HFF-Myc (cell line): ENCODE results near the gene CXXC5.
A peak's percentile ranks its signal among the peaks of the same experiment; 100 is the strongest.

Experiments used
- DNase-seq: peaks from one replicate; pipeline ENCODE4 v3.0.0-alpha.2; 2011; ENCODE audit warnings: low read depth; ENCODE audit errors: extremely low read depth
- H3K4me3 ChIP-seq: replicated peaks from 2 replicates; pipeline ENCODE4 v1.5.1; 2011; ENCODE audit warnings: low read depth, mild to moderate bottlenecking, control low read depth, low read length
- CTCF ChIP-seq: IDR thresholded peaks from 2 replicates; pipeline ENCODE4 v1.5.1; 2012; ENCODE audit warnings: mild to moderate bottlenecking, low read depth, low read length, control low read depth; ENCODE audit errors: missing control alignments

Gene CXXC5

DNA sequence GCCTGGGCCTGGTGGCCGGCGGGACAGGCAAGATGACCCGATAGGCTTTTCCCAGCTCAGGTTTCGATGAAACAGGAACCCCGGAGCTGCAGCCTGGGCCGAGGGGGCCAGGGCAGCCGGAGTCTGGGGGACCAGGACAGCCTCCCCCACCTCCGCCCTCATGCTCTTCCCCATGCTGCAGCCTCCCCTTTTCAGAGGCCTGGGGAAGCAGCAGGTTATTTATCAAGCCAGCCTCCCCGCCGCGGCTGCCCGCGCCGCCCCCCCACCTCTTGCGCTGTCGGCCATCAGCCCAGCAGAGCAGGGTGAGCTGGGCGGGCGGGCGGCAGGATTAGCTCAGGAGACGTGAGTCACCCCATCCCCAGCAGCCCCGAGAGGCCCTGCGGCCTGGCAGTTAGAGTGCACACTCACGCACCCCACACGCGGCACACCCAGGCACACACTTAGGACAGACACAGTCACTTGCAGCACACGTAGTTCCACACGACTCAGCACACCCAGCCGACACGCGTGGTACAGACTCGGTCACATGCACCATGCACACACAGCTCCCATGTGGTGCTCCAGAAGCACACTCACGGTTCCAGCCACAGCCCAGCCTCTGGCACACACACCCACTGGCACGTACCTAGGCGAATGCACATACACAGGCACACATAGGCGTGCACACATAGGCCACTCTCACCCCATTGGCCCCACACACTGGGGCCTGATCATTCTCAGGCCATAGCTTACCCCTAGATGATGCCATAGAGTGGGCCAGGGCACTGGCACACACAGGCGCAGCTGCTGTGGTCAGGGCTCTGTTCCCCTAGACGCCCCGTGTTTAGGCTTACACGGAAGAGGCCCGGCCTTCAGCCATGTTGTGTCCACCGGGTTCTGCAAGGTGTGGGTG lies 13.0 kb downstream of the CXXC5 start:
- peak; percentile 77 for DNase-seq
- TF ChIP-seq CTCF, result no peak
- 0 out of 2 replicates have a peak overlapping the region, but pooled peaks have one; percentile 17 for H3K4me3 ChIP-seq

GRCh38 chr5:139662617-139663016 lies 14.5 kb downstream of the CXXC5 start:
- TF ChIP-seq CTCF, result no peak
- no peak overlapping the region for H3K4me3 ChIP-seq
- no peak for DNase-seq

DNA sequence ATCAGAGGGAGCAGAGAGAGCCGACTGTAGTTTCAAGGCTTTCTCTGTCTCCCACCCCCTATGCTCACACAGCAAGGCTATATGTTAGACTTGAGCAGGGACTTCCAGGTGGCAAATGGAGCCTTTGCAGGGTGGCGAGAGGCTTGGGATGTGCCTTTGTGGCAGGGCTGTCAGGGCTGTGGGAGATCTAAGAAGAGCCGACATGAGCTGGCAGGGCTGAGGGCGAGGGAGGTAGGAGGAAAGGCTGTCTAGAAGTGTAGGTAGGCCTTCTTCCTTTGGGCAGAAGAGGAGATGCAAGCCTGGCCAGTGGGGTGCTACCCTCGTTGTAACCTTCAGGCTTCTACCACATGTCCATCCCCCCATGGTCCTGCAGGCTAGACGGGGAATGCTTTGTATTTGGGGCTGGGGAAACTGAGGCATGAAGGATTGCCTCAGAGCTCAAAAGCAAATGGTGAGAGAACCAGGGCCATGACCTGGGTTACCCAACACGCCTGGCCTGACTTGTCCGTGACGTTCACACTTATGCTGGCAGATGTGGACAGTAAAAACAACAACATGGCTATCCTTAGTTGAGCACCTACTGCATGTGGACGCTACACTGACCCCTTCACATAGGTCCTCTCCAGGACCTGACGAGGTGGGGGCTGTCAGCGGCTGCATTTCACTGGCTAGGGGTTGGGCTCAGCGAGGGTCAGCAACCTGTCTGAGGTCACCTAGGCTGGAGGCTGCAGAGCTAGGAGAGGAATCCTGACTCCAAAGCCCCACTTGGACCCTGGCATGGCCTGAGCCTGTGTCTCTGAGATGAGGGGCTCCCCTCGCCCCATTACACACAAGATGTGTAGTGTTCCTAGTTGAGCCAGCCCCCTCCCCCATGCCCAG lies 15.3 kb downstream of the CXXC5 start:
- no peak for DNase-seq
- no peak overlapping the region for H3K4me3 ChIP-seq
- no peak for TF ChIP-seq CTCF

DNA sequence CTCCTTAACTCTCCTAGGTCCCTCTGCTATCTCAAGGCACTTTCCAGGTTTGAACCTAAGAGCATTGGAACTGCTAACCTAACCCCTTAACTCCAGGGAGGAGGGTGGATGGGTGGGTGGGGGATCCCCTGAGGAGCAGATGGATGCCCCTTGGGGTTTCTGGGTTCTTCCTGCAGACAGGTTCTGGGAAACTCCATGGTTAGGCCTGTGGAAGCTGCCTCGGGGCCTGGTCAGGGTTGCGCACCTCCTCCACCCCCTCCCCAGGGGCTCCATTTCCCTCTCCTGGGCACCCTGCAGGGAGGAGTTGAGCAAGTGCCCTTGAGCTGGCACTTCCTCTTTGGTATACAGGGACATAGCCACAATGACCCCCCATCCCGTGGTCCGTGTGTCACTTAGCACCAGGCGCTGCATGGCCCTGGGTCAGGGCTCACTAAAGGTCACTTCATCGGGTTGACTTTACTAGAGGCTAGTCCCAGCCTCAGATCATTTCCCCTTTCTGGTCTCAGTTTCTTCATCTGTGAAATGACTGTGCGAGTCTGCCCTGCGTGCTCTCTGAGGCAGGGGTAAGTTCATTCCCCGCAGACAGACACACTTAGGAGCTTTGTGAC lies 16.0 kb downstream of the CXXC5 start:
- H3K4me3 ChIP-seq, result no peak overlapping the region
- no peak for DNase-seq
- no peak for TF ChIP-seq CTCF

- DNase-seq, result no peak
- H3K4me3 ChIP-seq, result no peak overlapping the region
- no peak for TF ChIP-seq CTCF
These were observed 16.7 kb downstream of the CXXC5 start for GRCh38 chr5:139664727-139665351.

- no peak for TF ChIP-seq CTCF
- no peak overlapping the region for H3K4me3 ChIP-seq
- DNase-seq, result no peak
These were observed 17.5 kb downstream of the CXXC5 start for GRCh38 chr5:139665626-139666025.
